PC-3 (cell line): ENCODE results near the gene ST6GALNAC4. TPM values are rescaled to one million over a fixed set of nuclear protein-coding genes. Genes with fewer than 3 reads are reported as not detected.

Source experiments
- ATAC-seq: fragments of 200-7000 bp; cut with Tn5 transposase; 2 replicates; pipeline ENCODE4 v1.9.1; 2020; ENCODE audit warnings: mild to moderate bottlenecking, moderate library complexity
- BruUV-seq: library from RNA; stranded (reverse); fragments of 400-500 nt; replicated peaks from 2 replicates; lab custom pipeline; 2021; lab: Mats Ljungman, UMichigan
- CTCF ChIA-PET: fragments of 300-600 bp; sonication (Branson Sonifier 250); formaldehyde crosslinking; loops from one replicate; lab custom pipeline; 2022; ENCODE audit warnings: antibody characterized with exemption; lab: Charles Lee
- POLR2A ChIA-PET: fragments of 300-600 bp; sonication (Branson Sonifier 250); formaldehyde crosslinking; loops from one replicate; lab custom pipeline; 2022; ENCODE audit warnings: antibody characterized with exemption; ENCODE audit not compliant: unreplicated experiment; lab: Charles Lee
- DNase-seq: peaks from one replicate; pipeline ENCODE4 v3.0.0-alpha.2; 2015
- H2AFZ ChIP-seq: fragments of 300-600 bp; sonication (generic); 2 replicates; pipeline ENCODE4 v1.6.0; 2016; ENCODE audit warnings: antibody characterized with exemption, low read length
- H3F3A ChIP-seq: fragments of 300-600 bp; sonication (generic); one replicate; pipeline ENCODE4 v1.6.0; 2017; ENCODE audit warnings: antibody characterized with exemption, low read length, control low read depth, mild to moderate bottlenecking; ENCODE audit not compliant: unreplicated experiment
- H3K27ac ChIP-seq: fragments of 300-600 bp; sonication (generic); 2 replicates; pipeline ENCODE4 v1.5.1; 2016; ENCODE audit warnings: mild to moderate bottlenecking, low read length
- H3K27me3 ChIP-seq: fragments of 300-600 bp; sonication (generic); 2 replicates; pipeline ENCODE4 v1.6.1; 2016; ENCODE audit warnings: low read length, mixed read lengths
- H3K36me3 ChIP-seq: fragments of 300-600 bp; sonication (generic); 2 replicates; pipeline ENCODE4 v1.6.1; 2016; ENCODE audit warnings: low read depth, mixed run types, low read length, mixed read lengths
- H3K4me1 ChIP-seq: fragments of 300-600 bp; sonication (generic); 2 replicates; pipeline ENCODE4 v1.5.1; 2016; ENCODE audit warnings: low read length; ENCODE audit not compliant: insufficient read depth
- H3K4me2 ChIP-seq: fragments of 300-600 bp; sonication (generic); 2 replicates; pipeline ENCODE4 v1.6.0; 2016; ENCODE audit warnings: low read length
- H3K4me3 ChIP-seq: fragments of 300-600 bp; sonication (generic); 2 replicates; pipeline ENCODE4 v1.5.1; 2016; ENCODE audit warnings: mild to moderate bottlenecking, low read length, mixed read lengths
- H3K79me2 ChIP-seq: fragments of 300-600 bp; sonication (generic); 2 replicates; pipeline ENCODE4 v1.6.1; 2017; ENCODE audit warnings: low read length, mixed read lengths
- H3K9ac ChIP-seq: fragments of 300-600 bp; sonication (generic); 2 replicates; pipeline ENCODE4 v1.6.0; 2016; ENCODE audit warnings: mild to moderate bottlenecking, low read length
- H3K9me2 ChIP-seq: fragments of 300-600 bp; sonication (generic); replicated peaks from 2 replicates; pipeline ENCODE4 v1.6.1; 2016; ENCODE audit warnings: mixed run types, low read length, mixed read lengths
- H3K9me3 ChIP-seq: fragments of 300-600 bp; sonication (generic); 2 replicates; pipeline ENCODE4 v1.6.1; 2016; ENCODE audit warnings: low read length, mixed read lengths
- H4K20me1 ChIP-seq: fragments of 300-600 bp; sonication (generic); 2 replicates; pipeline ENCODE4 v1.6.1; 2016; ENCODE audit warnings: low read length, mixed read lengths
- EZH2 ChIP-seq: fragments of 300-600 bp; sonication (generic); IDR thresholded peaks from one replicate; pipeline ENCODE4 v1.6.1; 2017; ENCODE audit warnings: antibody characterized with exemption, mild to moderate bottlenecking, low read length; ENCODE audit not compliant: unreplicated experiment
- EZH2phosphoT487 ChIP-seq: fragments of 300-600 bp; sonication (generic); IDR thresholded peaks from 2 replicates; pipeline ENCODE4 v1.6.1; 2018; ENCODE audit warnings: mild to moderate bottlenecking, antibody characterized with exemption, low read length, borderline replicate concordance
- intact Hi-C: fragments of 100-400 bp; cut with micrococcal nuclease; formaldehyde crosslinking; loops from 2 replicates; pipeline ENCODE4 v1.9.0; 2023
- total RNA-seq: library from RNA; depleted of rRNA; stranded (reverse); fragments of >200 nt; gene quantifications from 2 replicates; pipeline ENCODE4 v1.2.3, GENCODE V29; 2014
- TF ChIP-seq, protein P1 (sequence below): fragments of 300-600 bp; sonication (generic); conservative IDR thresholded peaks from 2 replicates; pipeline ENCODE4 v1.5.1; 2017; ENCODE audit warnings: antibody characterized with exemption, low read depth, mild to moderate bottlenecking, low read length

ST6GALNAC4 gene
- total RNA-seq, 1 experiment from 2014 or later, result 26.9 TPM

DNA sequence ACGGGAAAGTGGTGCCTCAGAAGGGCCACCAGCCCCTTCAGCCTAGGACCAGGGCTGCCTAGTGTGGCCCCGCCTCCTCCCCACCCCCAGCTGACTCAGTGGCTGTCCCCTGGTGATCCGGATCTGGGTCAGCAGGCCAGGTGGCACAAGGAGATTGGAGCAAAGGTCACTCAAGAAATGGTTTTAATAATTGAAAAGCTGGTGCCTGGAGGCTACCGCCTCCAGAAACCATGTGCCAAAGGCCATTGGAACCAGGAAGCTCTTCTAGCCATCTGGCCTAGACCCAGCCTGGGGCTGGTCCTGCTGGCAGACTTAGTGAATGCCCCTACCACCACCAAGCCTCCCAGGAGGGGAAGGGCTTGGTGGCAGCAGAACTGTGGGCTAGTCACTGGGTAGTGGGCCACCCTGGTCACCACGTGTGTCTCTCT lies 1.5 kb downstream of the ST6GALNAC4 start:
- Histone ChIP-seq H3K27me3 (no peaks in the 10 kb centered on the region), H3K4me1 (peaks cover 36% of the 10 kb centered on the region), H3K9me3 (no peaks in the 10 kb centered on the region), H3K4me3 (no peak overlapping the region), H3K9ac (no peak overlapping the region), H3K79me2 (peaks cover 19% of the 10 kb centered on the region), H3K4me2 (0 out of 2 replicates have a peak overlapping the region, but pooled peaks have one; percentile 18), H2AFZ (no peak overlapping the region), H3K9me2 (no peaks in the 10 kb centered on the region), H4K20me1 (no peaks in the 10 kb centered on the region), H3F3A (no peaks in the 10 kb centered on the region), H3K27ac (no peak overlapping the region), H3K36me3 (no peaks in the 10 kb centered on the region)
- intact Hi-C loops, result loop anchor here (5.0 to 10.0 kb wide), 2 partner anchors 38 to 341 kb away; partner anchors contain the start of gene AK1
- no TSS peak for BruUV-seq
- ChIA-PET CTCF (no interaction called here), POLR2A (no interaction called here)
- no peak for DNase-seq
- TF ChIP-seq EZH2phosphoT487 (no peak), EZH2 (no peak)
- TF ChIP-seq, protein P1, sequence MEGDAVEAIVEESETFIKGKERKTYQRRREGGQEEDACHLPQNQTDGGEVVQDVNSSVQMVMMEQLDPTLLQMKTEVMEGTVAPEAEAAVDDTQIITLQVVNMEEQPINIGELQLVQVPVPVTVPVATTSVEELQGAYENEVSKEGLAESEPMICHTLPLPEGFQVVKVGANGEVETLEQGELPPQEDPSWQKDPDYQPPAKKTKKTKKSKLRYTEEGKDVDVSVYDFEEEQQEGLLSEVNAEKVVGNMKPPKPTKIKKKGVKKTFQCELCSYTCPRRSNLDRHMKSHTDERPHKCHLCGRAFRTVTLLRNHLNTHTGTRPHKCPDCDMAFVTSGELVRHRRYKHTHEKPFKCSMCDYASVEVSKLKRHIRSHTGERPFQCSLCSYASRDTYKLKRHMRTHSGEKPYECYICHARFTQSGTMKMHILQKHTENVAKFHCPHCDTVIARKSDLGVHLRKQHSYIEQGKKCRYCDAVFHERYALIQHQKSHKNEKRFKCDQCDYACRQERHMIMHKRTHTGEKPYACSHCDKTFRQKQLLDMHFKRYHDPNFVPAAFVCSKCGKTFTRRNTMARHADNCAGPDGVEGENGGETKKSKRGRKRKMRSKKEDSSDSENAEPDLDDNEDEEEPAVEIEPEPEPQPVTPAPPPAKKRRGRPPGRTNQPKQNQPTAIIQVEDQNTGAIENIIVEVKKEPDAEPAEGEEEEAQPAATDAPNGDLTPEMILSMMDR, result no peak
- no peak for ATAC-seq

DNA sequence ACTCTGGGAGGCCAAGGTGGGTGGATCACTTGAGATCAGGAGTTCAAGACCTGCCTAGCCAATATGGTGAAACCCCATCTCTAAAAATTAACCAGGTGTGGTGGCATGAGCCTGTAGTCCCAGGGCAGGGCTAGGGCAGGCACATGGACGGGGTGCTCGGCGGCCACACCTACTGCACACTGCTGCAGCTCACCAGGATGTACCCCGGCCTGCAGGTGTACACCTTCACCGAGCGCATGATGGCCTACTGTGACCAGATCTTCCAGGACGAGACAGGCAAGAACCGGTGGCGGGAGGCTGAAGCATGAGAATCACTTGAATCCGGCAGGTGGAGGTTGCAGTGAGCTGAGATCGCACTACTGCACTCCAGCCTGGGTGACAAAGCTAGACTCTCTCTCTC lies 3.2 kb downstream of the ST6GALNAC4 start:
- no peak overlapping the region for H3K4me3 ChIP-seq
- no peaks in the 10 kb centered on the region for H4K20me1 ChIP-seq
- H2AFZ ChIP-seq, result no peak overlapping the region
- BruUV-seq, result no TSS peak
- ChIA-PET POLR2A (no interaction called here), CTCF (no interaction called here)
- H3K9me2 ChIP-seq, result no peaks in the 10 kb centered on the region
- no peak for TF ChIP-seq EZH2phosphoT487
- TF ChIP-seq EZH2, result no peak
- TF ChIP-seq, protein P1, result no peak
- DNase-seq (no peak), ATAC-seq (no peak)
- no peaks in the 10 kb centered on the region for H3F3A ChIP-seq
- H3K27me3 ChIP-seq, result no peaks in the 10 kb centered on the region
- peaks cover 24% of the 10 kb centered on the region for H3K4me1 ChIP-seq
- no peak overlapping the region for H3K4me2 ChIP-seq
- H3K36me3 ChIP-seq, result no peaks in the 10 kb centered on the region
- H3K79me2 ChIP-seq, result peaks cover 19% of the 10 kb centered on the region
- no peak overlapping the region for H3K27ac ChIP-seq
- no peaks in the 10 kb centered on the region for H3K9me3 ChIP-seq
- intact Hi-C loops, result loop anchor here (5.0 to 10.0 kb wide), 2 partner anchors 111 to 339 kb away; partner anchors contain the start of gene FPGS
- no peak overlapping the region for H3K9ac ChIP-seq

DNA sequence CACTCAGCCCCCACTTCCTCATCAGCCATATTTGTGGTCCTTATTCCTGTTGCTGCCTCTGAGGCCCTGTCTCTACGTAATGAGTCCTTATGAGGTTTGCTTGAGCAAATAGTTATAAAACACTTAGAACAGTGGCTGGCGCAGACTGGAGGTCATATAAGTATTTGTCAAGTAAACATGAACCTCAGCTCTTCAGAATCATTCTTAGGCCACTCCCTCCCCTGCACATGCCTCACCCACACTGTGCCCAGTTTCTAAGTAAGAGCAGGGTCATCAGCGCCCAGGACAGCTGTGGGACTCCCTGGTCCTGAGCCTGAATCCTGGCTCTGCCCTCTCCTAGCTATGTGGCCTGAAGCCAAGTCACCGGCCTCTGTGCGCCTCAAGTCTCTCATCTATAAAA lies 4.0 kb downstream of the ST6GALNAC4 start:
- DNase-seq, result peak; percentile 32
- BruUV-seq, result no TSS peak

More for the DNA sequence above, 4.0 kb downstream of the ST6GALNAC4 start:
- Histone ChIP-seq H3K4me2 (no peak overlapping the region), H3K27ac (no peak overlapping the region), H3K27me3 (no peaks in the 10 kb centered on the region), H3K4me3 (no peak overlapping the region), H3K79me2 (peaks cover 19% of the 10 kb centered on the region), H2AFZ (no peak overlapping the region), H3K9me3 (no peaks in the 10 kb centered on the region), H3K9me2 (no peaks in the 10 kb centered on the region), H3K9ac (no peak overlapping the region), H3F3A (no peaks in the 10 kb centered on the region), H4K20me1 (no peaks in the 10 kb centered on the region), H3K4me1 (peaks cover 16% of the 10 kb centered on the region), H3K36me3 (no peaks in the 10 kb centered on the region)
- POLR2A ChIA-PET, result no interaction called here
- CTCF ChIA-PET, result no interaction called here
- peak; percentile 70 for ATAC-seq
- intact Hi-C loops, result loop anchor here (5.0 to 10.0 kb wide), 2 partner anchors 111 to 338 kb away; partner anchors contain the start of gene FPGS
- TF ChIP-seq EZH2, result no peak
- TF ChIP-seq, protein P1, result no peak
